Left cardiac atrium (tissue), 4 donors: ENCODE data around the gene TNNI3K. TPM values are rescaled to one million over a fixed set of nuclear protein-coding genes. Genes with fewer than 3 reads are reported as not detected.

Experiments used
- ATAC-seq, 2 donors: fragments of 200-7000 bp; cut with Tn5 transposase; one replicate each; pipeline ENCODE4 v1.9.1; 2020; ENCODE audit warnings: mild to moderate bottlenecking in 2 of 2, moderate library complexity in 2 of 2
- DNase-seq: peaks from one replicate; pipeline ENCODE4 v3.0.0-alpha.2; 2020
- intact Hi-C, 2 donors: fragments of 100-400 bp; cut with DNase I; formaldehyde crosslinking; loops; one replicate each; pipeline versions ENCODE4 v1.14.1 to v1.15.1; 2022 to 2023
- total RNA-seq, 2 donors: library from RNA; stranded (reverse); fragmentation: NEBNext Ultra II Directional; extraction: Animal tissue kit (Norgen Biotek cat#: 25700); gene quantifications; one replicate each; pipeline ENCODE4 v1.2.1, GENCODE V29; 2021
- donor health status: DM: no; HTN: yes; CAD: no.
- donor health status: DM: no; HTN: yes; CAD: no; lungs with severe emphysema.
- donor health status: DM: yes; HTN: yes; CAD: no.
- donor health status: Dilated cardiomyopathy.

The TNNI3K gene
- total RNA-seq, 2 donors from 2014 or later, result 4.8 to 33.0 TPM

DNA sequence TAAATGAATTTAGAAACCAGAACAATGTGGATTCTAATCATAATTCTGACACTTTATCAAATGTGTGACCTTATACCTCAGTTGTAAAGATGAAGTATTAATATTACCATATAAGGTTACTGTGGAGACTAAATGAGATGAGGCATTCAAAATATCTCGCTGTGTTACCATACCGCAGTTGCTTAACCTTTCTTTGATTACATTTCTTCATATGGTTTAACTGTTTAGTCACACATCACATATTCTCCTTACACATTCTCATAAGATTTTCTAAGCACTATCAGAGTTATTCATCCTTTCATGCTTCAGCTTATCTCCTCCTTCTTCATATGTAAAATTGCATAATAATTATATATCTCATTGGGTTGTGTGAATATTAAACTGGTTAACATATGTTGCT lies 188.3 kb downstream of the TNNI3K start:
- intact Hi-C loops, result no loop called here
- ATAC-seq, result no peak
- DNase-seq, result no peak

DNA sequence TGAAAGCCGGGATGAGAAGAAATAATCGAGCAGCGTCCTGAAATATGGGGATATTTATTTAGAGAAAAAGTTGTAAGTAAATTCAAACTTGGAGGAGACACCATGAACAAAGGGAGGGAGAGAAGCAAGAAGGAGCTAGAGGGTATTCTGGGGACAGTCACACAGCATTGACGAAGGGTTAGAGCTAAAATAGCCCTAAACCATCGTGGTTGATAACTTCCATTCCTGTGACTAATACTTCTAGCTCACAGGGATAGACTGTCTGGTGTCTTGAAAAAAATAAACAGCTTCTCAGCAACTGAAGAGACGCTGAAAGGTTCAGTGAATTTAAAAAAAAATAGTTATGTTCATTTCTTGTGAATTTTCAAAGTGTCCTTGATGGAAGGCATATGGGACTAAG lies 190.5 kb downstream of the TNNI3K start:
- intact Hi-C loops, result no loop called here
- no peak for ATAC-seq
- DNase-seq, result no peak

DNA sequence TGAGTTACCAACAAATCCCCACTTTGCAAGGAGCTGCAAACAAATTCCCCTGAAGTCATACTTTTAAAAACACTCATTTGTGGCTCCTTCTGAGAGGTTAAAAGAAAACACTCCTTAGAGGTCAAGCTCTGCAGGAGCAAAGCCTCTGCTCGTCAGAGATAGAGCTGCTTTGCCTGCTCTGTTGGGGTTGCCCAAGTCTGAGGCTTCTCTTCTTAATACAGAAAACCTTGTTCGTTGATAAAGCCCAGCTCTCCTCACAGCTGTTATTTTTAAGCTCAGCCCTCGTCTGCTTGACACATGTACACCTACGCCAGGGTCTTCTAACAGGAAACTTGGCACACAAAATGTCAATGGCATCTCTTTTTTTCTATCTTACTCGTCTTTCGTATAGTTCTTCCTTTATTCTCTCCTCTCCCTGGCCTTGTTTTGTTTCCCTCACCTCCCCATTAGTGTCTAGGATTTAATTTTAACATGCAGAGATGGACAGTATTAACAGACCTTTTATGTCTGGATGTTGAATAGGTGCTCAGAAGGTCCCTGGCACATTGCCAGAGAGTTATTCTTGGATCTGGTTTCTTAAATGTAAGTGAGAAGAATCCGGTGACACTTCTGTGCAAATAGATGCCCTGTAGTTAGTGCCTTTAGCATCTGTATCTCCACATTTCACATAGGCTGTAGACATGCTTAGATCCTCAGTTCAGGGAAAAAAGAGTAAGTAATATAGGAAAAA lies 191.2 kb downstream of the TNNI3K start:
- peak in 1 of 2 donors; percentile 12 for ATAC-seq

DNA sequence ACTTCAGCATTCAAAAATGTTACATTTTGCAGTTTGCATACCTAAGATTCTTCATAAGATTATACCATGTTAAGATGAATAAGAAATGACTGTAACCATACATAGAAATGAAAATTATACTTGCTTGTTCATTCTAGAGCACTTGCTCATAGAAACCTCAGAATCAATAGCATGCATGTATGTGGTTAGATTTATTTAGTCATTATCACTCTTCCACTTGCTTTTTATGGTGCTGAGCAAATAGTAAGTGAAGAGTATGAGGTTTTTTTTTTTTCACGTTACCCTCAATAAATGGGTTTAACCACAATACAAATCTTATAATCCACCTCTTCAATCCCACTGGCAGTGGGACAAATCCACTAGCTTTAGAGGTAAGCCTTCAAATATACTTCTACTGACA lies 192.5 kb downstream of the TNNI3K start:
- no peak for ATAC-seq
- intact Hi-C loops, result no loop called here
- DNase-seq, result no peak

More for the DNA sequence above, 191.2 kb downstream of the TNNI3K start:
- DNase-seq, result no peak
- intact Hi-C loops, result no loop called here

DNA sequence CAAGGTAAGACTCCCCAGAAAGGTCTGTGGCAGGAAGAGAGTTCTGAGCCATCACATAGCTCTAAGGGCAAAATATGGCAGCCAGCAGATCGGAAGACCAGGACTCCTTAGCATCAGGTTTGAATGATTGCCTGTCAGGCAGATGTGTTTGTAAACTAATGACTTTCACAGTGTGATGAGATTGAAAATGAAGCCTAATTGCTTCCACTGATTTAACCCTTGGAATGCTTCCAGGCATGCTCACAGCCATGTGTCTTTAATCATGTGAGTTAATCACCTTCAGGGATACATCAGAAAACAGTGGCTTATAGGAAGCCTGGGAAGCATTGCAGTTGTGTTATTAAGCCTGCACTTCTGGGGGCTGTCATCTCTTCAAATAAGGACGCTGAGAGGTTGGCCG lies 194.4 kb downstream of the TNNI3K start:
- DNase-seq (no peak), ATAC-seq (no peak)
- intact Hi-C loops, result no loop called here

DNA sequence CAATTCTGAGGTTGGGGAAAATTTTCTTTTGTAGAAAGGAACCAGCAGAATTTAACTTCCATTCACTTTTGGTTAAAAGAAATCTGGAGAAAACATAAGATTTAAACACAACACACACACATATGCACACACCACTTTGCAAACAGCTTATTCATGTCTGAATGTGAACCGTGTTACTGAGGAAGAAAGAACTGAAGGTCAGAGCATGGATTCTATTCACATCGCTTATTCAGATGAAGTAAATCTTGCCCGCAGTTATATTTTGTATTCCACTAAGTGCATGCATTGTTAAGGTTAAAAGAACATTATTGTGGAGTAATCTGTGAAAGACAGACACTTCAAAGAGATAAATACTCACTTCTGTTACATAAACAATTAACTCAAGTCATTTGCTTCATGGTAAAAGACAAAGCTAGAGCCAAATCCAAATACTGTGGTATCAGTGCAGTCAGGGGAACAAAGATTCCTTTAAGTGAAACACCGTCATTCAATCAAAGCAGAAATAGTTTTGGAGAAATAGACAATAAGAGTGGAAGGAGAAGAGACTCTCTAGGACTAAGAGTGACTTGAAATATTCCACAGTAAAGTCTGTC lies 195.3 kb downstream of the TNNI3K start:
- DNase-seq (no peak), ATAC-seq (no peak)
- intact Hi-C loops, result no loop called here

DNA sequence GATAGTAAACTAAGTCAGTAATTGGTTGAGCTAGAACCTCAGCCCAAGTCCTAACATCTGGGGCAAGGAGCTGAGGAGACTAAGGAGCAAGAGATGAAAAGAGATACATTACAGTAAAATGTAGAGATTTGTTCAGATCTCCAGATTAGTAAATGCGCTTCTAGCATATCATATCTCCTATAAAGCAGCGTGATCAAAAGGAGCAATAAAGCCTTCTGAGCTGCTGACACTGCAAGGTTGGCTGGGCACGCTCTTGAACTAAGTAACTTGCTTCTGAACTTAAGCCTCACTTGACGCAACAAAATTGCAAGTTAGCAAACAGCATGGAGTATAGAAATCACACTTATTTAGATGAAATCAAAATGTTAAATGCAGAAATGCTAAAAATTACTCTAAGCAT lies 196.3 kb downstream of the TNNI3K start:
- no peak for ATAC-seq
- intact Hi-C loops, result no loop called here
- no peak for DNase-seq

DNA sequence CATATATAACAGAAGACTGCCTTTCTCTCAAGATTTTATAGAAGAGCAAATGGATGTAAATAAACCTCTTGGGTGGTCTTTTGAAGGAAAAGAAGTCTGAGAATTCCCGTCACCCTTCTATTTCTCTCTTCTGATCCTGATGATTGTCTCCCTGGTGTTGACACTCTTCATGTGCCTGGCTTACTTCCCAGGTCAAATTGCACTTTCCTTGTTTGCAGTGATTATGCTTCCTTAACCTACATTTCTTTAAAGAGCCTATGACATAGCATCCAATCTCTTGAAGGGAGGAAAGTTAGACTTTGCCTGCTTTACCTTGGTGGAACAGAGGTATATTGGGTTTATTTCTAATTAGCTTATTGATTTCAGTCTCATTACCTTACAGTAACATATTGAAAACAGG lies 197.1 kb downstream of the TNNI3K start:
- ATAC-seq (no peak), DNase-seq (no peak)
- intact Hi-C loops, result no loop called here

DNA sequence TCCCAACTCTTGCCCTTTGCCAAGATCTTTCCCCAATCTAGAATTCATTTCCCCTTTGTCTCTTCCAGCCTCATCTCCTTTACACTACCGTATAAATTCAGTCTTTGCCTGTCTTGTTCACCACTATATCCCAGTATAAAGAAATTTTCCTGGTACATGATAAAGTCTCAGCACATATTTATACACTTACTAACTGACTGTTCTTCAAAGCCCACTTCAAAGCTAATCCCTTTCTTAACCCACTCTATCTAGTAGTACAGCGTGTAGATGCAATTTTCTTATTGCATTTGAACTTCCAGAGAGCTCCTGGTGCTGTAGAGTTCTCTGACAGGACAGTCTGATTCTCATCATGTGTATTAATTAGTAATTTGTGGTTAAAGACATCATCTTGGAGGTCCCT lies 199.1 kb downstream of the TNNI3K start:
- intact Hi-C loops, result no loop called here
- DNase-seq, result no peak
- ATAC-seq, result no peak

DNA sequence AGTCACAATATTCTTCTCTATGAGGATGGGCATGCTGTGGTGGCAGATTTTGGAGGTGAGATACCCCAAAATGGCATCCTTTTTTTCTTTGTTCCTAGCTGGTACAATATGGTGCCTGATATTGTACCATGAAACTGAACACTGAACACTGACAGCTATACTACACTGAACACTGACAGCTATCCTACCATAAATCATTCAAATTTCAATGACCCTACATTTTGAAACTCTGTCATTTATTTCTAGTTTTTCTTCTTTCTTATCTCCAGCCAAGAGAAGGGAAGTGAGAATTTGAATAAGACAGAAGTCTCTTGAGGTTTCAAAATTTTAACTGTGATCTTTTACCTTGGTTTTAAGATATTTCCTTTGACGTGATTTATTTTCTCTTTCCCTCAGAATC lies 200.9 kb downstream of the TNNI3K start:
- no peak for ATAC-seq
- intact Hi-C loops, result no loop called here

DNA sequence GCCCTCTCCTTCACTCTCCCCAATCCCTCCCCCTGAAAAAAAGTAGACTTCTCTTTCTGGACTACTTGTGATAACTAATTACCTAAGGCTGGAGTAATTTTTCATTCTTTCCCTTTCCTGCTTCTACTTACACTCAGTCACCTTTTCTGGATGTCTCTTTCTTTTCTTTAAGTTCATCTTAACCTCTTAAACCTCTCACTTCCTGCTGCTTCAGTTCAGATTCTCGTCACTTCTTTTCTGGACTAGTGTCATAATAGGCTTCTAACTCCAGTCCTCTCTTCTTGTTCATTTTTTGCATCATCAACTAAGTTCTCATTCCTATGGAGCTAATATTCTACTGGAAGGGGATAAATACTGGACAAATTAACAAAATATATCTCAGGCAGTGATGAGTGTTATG lies 201.8 kb downstream of the TNNI3K start:
- ATAC-seq (no peak), DNase-seq (no peak)
- intact Hi-C loops, result no loop called here

More for the DNA sequence above, 200.9 kb downstream of the TNNI3K start:
- no peak for DNase-seq

DNA sequence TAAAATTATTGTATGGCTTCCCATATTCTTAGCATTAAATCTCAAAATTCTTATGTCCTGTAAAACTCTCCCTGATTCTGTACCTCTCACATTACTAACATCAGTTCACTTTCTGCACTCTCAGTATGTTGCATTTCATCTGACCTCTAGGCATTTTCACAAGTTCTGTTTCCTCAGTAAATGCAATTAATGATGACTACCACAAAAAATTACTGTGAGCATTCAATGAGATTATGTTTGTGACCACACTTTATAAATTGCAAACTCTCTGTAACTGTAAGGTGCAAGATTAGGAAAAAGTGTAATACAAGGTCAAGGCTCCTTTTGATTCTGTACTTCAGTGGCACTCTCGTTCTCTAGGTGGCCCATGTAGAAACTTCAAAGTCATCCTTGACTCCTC lies 216.8 kb downstream of the TNNI3K start:
- DNase-seq, result no peak
- ATAC-seq, result no peak
- intact Hi-C loops, result no loop called here

DNA sequence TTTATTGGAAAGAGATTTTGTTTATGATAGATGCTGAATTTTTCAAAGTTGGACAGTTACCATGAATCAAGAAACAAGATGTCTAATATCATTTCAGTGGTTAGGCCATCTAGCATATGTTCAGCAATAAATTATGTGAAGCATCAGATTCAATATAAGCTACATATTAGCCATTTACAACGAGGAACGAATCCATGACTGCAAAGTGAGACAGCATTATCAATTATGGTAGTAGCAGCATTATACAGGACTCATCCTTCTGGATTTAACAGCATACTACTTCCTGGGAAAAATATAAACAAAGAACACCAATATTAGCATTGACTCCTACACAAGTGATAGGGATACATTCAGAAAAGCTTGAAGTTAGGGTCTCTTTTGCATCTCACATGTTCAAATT lies 218.1 kb downstream of the TNNI3K start:
- no peak for ATAC-seq
- intact Hi-C loops, result no loop called here
- no peak for DNase-seq

DNA sequence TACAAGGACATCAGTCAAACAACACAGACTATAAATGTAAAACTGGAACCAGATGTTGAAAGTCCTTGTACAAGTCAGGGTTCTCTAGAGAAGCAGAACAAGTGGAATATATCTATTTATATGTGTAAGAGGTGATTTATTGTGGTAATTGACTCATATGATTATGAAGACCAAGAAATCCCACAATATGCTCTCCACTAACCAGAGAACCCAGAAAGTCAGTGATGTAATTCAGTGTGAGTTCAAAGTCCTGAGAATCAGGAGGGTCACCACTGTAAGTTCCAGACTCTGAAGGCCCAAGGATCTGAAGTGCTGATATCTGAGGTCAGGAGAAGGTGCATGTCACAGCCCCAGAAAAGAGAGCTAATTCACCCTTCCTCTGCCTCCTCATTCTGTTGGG lies 220.2 kb downstream of the TNNI3K start:
- DNase-seq, result no peak
- intact Hi-C loops, result no loop called here
- no peak for ATAC-seq

DNA sequence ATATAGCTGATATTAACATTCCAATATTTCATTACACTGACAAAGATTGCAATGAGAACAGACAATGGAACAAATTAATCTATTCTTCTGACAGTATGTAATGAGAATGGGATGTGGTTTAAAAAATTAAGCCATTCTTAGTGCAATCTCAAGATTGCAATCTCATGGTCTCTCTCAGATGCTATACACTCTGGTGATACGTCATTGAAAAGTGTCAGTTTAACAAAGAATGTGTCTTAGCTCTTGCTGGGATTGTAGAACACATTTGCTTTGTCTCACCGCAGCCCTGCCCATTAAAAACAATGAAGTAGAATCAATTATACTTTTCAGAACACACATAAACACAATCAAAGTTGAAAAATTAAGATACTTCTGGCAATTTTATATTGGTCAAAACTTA lies 222.1 kb downstream of the TNNI3K start:
- intact Hi-C loops, result no loop called here
- DNase-seq (no peak), ATAC-seq (no peak)

DNA sequence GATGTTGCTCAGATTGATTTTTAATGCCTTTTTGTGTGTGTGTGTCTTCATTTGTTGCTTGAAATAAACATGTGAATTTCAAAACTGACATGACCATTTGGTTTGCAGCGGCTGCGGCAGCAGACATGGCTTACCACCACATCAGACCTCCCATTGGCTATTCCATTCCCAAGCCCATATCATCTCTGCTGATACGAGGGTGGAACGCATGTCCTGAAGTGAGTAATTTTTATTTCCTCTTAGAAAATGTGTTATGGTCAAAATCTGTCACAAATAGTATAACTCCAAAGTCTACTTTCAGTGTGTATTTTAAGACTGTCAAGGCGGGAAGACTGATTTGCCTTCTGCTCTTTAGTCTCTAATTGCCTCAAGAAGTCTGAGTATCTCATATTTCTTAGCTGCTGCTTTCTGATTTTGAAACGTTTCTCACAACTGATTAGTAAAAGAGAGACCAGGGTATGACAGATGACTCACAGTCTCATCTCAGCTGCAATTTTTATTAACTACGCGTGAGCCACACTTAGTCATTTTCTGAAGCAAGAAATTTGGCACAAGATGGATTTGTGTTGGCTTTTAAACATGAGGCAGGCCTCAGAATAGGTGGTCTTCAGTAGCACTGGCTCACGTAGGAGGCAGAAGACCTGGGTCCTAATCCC lies 228.3 kb downstream of the TNNI3K start:
- DNase-seq (no peak), ATAC-seq (peak in 1 of 2 donors; percentile 67)
- intact Hi-C loops, result loop anchor here in 1 of 2 donors (10.0 kb wide), 1 partner anchor 269 kb away; the partner anchor contains the start of genes FPGT and LRRIQ3

DNA sequence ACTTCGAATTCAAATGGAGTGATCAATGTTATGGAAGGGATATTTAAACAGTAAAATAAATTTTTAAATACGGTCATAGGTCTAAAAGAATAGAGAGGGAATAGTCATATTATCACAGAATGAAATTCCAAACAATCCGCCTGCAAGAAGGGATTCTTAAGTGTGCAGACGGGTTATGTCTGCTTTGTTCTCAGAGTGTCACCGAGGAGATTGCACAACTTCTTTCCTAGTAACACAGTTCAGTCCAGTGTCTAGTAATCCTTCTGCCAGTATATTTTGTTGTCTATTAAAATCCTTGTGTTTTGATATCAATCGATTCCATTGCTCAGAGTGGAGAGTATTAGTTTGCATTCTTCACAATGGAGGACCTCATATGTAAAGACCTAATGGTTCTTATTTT lies 228.8 kb downstream of the TNNI3K start:
- ATAC-seq (peak in 1 of 2 donors; percentile 54), DNase-seq (no peak)
- intact Hi-C loops, result loop anchor here in 1 of 2 donors (10.0 kb wide), 1 partner anchor 269 kb away; the partner anchor contains the start of genes FPGT and LRRIQ3

DNA sequence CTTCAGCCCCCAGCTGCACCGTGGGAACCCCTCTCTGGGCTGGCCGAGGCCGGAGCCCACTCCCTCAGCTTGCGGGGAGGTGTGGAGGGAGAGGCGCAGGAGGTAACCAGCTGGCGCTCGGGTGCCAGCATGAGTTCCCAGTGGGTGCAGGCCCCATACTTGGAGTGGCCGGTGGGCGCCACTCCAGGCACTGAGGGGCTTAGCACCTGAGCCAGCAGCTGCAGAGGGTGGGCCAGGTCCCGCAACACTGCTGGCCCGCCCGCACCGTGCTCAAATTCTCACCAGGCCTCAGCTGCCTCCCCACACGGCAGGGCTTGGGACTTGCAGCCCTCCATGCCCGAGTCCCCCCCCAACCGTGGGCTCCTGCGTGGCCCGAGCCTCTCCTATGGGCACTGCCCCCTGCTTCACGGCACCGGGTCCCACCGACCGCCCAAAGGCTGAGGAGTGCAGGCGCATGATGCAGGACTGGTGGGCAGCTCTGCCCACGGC lies 230.1 kb downstream of the TNNI3K start:
- intact Hi-C loops, result loop anchor here in 1 of 2 donors (10.0 kb wide), 1 partner anchor 270 kb away; the partner anchor contains the start of genes FPGT and LRRIQ3
- DNase-seq, result no peak
- ATAC-seq, result no peak

DNA sequence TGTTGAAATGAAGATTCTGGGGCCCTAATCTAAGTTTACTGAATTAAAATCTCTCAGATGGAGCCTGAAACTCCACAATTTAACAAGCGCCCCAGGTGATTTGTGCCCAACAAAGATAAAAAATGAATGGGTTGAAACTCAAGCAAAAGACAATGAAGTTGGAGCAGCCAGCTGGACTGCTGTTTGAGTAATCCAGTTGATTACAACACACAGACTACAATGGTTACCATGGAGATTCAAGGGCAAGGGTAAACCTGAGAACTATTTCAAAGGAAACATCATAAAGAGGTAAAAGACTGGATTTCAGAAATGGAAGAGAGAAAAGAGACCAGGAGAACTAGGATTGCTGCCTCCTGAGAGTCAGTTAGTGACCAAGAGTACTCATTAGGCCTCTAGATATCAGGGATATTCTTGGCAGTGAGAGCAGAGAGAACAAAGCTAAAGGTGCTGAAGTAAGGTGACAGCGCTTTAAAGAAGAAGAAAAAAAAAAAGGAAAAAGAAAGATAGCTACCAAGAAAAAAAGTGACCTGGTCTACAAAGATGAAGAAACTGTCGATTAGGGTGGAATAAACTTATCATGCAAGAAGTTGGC lies 232.7 kb downstream of the TNNI3K start:
- ATAC-seq (no peak), DNase-seq (no peak)
- intact Hi-C loops, result loop anchor here in 1 of 2 donors (10.0 kb wide), 1 partner anchor 273 kb away; the partner anchor contains the start of genes FPGT and LRRIQ3
